GM18520 (cell line): ENCODE results near the gene CTIF.
A peak's percentile ranks its signal among the peaks of the same experiment; 100 is the strongest.

ENCODE experiments used
- ATAC-seq: cut with Tn5 transposase; IDR thresholded peaks from one replicate; pipeline ENCODE4 v1.9.1; 2021; ENCODE audit not compliant: unreplicated experiment

Gene CTIF

DNA sequence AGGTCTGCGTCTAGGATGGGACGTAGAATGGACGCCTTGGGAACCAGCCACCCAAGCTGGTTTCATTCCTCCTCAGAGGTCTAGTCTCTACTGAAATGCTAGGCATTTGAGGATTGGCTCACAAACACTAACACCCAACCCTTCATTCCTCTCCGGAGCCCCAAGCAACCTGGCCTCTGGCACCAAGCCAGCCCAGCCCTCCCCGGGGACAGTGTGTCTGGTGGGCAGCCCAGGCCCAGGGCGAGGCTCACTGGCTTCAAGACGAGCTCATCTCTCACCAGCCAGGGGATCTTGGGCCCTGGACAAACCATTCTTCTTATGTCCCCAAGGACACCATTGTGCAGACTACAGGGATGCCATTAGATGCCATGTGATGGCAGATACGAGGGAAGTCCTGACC, 182.5 kb downstream of the CTIF start:
- ATAC-seq = no peak

DNA sequence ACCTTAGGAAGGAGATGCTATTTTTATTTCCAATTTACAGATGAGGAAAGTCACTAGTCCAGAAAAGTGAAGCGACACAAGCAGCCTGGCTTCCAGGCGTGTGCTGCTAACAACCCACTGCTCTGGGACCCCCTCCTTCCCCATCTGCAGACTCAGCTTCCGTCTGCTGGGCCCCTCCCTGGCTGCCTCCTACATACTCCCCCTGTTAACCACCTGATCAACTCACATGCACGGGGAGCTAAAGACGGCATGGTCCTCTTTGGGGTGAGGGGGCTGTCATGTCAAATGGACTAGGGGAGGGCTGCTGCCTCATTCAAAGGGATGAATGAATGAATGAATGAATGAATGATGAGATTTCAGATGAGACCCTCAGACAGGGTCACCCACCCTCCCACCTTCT, 184.2 kb downstream of the CTIF start:
- ATAC-seq = no peak

DNA sequence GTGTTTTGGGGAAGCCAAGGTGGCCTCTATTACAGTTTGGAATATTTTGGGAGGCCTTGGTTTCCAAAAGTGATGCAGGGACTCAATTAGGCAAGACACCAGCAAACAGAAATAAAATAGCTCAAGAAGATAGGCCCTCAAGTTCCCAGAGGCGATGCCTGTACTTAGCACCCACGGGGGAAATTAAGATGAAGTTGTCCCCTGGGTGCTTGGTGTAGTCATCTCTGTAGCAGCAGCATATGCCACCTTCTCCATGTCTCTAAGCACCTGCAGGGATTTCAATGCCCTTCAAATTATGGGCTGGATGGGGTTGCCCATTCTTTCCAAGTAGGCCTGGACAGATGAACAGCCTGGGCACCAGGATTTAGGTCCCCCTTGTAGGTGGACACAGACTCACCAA, 185.0 kb downstream of the CTIF start:
- ATAC-seq = peak; percentile 41

DNA sequence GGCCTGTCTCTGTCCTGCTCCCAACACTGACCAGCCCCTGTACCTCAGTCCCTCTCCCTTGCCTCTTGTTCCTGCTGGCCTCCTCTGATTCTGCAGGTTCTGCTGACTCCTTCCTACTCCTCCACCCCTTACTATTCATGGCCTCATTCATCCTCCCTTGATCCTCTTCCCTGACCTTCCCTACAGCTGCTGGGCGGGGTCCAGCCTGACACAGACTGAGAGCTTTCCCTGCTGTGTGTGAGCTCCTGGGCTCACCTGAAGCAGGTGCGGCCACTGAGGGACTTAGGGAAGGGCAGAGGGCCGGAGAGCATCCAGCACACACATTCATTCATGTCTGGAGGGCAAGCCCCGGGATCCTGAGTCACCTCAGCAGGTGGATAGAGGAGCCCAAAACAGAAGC, 185.6 kb downstream of the CTIF start:
- ATAC-seq = no peak

DNA sequence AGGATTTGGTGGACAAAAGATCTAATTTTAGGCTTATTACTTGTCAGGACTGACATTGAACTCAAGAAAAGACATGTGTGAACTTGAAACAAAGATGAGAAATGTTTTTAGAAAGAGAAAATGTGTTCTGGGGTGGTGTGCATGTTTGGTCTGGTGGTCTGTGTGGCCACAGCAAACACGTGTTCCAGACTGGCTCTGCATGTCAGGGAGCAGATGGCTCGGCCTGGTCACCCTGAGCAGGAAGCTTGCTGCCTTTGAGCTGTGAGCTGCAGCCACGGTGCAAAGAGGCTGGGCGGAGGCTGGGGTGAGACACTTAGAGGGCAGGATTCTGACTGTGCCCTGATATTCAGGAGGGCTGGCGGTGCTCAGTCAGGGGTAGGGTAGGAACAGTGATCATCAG, 186.1 kb downstream of the CTIF start:
- ATAC-seq = no peak

DNA sequence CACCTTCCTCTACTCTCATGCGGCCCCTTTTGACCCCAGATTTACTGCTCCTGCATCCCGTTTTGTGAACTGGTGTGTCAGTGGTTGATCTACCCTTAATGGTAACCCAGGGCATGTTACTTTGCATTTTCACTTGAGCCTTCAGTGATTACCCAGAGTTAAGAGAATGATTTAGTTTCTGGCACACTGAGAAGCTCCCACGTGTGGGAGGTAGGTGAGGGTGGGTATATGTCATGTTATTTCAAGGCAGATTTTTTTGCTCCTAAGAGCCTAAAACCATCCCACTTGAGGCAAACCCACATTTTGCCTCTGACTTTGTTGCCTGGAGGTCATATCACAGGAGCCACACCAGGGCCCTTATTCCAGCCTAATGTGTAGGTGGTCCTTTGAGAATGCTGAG, 186.7 kb downstream of the CTIF start:
- ATAC-seq = no peak

DNA sequence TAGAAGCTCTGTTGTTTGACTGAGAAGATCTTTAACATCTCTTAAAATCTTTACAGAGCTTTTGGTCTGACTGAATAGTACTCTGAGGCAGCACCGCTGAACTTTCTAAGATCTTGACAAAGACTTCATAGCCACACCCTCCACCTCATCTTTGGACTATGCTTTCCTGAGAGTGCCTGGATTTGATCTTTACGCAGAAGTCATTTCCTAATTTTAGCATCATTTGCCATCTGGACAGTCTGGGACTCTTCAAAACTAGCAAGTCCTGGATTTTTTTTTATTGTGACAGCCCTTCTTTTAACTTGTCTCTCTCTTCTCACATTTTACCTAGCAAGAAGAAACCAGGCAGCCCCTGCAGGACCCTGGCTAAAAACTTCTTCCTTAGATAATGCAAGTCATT, 188.8 kb downstream of the CTIF start:
- no peak for ATAC-seq

DNA sequence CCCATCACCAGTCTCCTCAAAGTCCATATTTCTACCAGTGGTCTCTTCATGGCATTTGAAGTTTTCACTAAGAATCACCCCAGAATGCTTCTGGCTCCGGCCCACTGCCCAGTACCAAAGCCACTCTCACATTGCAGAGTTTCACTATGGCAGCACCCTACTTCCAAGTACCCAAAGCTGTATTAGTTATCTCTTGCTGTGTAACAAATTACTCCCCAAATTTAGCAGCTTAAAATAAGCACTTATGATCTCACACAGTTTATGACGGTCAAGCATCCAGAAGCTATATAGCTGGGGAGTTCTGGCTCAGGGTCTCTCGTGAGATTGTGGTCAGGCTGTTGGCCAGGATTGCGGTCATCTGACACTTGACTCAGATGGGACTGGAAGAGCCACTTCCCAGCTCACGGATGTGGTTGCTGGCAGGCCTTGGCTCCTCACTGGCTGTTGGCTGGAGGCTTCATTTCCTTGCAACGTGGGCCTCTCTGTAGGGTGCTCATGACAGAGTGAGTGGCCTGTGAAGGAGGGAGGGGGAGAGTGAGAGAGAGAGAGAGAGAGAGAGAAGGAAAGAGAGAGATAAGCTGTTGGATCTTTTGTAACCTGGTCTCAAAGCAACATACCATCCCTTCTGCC, 189.5 kb downstream of the CTIF start:
- ATAC-seq = no peak

DNA sequence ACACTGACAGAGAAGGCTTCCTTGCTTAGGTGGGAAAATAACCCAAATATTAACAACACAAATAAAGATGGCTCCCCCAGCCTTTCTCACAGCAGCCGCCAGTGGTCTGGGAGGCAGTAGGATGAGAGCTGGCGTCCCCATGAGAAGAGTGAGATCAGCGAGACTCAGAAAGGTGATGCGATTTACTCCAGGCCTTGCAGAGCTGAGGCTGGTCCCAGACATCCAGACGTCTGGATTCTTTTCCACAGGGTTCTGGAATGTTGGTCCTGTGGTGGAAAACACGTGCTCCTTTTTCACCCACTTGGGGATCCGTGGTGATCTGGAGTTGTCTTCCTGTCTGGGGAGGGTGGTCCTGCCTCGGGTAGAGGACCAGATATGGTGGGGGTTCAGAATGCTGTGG, 190.6 kb downstream of the CTIF start:
- ATAC-seq = no peak

DNA sequence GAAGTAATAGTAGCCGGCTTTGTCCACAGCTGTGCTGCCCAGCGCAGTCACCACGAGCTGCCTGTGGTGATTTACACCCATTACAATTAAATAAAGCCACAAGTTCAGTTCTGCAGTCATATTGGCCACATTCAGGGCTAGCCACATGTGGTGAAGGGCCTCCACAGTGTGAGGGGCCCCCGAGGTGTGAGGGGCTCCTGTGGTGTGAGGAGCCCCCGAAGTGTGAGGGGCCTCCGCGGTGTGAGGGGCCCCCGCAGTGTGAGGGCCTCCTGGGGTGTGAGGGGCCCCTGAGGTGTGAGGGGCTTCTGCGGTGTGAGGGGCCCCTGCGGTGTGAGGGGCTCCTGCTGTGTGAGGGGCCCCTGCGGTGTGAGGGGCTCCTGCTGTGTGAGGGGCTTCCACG, 191.2 kb downstream of the CTIF start:
- no peak for ATAC-seq

DNA sequence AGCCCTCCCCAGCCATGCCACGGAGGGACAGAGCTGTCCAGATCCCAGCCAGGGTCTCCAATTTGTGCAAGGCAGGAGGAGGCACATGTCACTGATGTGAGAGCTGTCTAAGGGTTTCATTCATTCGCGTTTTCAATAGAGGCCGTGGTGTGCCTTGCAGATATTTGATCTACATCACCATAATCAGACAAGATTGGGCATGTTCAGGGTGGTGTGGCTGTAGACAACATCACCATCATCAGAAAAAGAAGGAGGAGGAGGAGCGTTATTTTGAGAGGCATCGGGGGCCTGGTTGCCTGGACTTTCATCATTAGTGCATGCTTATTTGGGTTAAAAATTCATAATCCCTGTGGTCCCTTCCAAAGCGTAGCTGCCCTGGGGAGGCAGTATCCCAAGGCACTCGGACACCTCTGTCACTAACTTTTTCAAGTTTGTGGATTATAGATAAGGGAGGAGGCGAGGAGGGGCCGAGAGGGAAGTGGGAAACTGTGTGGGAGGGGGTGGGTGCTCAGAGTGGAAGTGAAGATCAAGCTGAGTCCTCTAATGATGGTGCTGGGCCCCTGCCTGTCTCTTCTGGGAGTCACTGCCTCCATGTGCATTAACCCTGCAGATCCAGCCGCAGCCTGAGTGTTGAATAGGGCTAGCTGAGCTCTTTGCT, 194.1 kb downstream of the CTIF start:
- no peak for ATAC-seq

DNA sequence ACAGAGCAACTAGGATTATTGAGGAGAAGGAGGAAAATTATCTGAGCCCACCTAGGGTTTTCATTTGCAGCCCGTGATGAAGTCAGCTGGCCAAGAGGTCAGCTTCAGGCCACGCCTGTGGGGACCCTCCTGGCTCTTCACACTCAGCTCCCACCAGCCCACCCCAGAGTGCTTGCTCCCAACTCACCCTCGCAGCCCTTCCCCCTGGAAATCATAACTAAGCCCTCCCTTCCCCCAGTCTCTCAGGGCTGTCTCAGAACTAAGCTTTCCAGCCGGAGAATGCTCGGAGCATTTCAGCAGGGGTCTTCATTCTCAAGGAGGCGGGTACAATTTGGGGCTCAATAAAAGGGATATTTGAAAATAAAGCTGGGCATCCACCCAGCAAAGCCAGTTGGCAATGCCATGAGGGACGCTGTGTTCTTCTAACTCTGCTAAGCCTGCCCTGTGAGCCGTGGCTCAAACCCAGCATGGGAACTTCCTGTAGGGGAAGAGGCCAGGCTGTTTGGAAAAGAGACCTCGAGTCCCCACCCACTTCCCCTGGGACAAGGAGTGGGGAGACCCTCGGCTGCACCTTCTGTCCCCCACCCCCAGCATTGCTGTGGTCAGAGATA, 194.9 kb downstream of the CTIF start:
- no peak for ATAC-seq

DNA sequence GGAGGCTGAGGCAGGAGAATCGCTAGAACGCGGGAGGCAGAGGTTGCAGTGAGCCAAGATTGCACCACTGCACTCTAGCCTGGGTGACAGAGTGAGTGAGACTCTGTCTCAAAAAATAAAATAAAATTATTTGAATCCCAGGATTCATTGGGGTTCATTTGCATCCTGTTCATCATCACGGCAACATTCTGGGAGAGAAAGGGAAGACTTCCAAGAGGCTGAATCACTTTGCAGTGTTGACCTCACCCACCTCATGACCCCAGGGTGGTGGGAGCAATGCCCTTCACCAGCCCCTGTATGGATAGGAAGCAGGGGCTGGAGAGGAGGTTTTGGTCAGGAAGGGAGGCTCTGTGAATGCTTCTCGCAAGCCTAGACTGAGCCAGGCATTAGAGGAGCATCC, 195.6 kb downstream of the CTIF start:
- no peak for ATAC-seq

DNA sequence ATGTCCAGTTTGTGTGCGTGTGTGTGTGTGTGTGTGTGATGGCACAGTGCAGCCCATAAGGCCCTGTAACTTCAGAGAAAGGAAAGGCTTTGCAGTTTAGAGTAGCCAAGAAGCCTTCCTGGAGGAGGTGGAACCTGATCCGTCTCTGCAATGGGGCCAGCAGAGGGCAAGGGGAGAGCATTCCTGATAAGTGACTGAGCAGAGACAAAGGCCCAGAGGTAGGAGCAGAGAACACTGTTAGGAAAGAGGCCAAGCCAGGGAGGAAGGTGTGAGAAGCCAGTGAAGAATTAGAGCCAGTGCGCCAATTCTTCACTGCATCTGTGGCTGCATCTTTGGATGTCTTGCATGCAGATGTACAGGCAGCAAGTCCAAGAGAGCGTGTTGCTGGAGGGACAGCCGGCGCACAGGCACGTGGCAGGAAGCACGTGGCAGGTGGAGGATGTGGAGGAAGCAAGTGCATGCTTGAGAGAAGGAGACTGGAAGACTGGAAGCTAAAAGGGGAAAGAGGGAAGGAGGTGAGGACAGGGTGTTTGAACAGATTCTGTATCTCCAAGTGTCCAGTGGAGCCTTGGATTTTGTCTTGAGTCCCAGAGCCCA, 196.3 kb downstream of the CTIF start:
- ATAC-seq = no peak

DNA sequence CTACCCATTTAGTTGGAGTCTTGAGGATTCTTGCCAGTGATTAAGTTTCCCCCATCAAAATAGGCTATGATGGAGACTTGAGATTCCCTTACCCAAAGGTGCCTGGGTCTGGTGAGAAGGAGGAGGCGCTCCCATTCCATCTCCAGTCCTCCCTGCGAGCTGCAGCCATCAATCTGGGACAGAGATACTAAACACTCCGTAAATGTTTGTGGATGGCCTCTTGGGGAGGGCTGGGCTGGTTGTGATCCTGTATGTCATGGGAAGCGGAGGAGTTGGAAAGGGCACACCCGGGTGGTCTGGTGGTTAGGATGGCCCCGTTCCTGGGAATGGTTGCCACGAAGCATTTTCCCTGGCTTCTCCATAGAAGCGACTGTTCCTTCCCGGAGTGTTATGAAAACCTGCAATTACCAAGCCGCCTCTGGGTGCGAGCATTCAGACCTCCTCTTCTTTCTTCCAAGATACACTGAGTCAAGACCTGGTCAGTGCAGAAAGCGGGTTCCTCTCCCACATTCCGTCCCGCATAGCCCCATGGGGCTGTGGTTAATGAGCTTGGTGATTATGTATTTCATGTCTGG, 196.9 kb downstream of the CTIF start:
- ATAC-seq = no peak

DNA sequence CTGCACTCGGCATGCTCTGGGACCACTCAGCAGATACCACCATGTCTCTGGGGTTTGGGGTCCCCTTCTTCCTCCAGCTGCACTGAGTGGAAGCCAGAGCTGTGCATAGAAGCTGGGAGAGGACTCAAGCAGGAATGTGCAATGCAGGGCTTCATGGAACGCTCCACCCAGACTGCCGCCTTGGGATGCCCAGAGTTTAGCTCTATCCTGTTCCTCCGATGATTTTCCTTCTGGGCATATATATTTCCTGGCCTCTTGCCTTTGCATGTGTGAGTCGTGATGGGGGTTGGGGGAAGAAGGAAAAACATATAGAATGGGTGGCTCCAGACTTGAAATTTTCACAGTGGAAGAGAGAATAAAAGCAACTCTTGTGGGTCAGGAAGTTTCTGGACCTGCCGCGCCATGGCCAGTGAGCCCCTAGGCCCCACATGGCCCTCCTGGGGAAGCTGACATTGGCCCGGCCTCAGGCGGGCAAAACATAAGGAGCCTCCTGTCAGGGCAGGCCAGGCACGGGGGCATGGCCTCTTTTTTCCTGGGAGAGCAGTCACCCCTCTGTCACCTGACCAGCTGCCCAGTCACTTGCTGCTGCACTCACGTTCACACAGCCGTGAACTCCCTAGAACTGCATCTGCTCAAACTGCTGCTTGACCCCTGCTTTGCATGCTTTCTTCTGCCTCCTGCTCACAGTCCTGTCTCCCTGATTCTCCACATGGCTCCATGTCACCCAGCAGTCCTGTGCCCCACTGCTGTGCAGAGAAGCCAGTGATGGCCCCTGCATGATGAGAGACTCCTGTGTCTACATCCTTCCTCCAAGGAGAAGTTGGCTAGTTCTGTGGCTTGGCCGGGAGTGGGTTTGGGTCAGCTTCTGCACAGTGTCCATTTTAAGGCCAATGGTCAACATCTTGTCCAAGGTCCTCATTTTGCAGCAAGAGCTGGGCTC, 197.8 kb downstream of the CTIF start:
- ATAC-seq = no peak

DNA sequence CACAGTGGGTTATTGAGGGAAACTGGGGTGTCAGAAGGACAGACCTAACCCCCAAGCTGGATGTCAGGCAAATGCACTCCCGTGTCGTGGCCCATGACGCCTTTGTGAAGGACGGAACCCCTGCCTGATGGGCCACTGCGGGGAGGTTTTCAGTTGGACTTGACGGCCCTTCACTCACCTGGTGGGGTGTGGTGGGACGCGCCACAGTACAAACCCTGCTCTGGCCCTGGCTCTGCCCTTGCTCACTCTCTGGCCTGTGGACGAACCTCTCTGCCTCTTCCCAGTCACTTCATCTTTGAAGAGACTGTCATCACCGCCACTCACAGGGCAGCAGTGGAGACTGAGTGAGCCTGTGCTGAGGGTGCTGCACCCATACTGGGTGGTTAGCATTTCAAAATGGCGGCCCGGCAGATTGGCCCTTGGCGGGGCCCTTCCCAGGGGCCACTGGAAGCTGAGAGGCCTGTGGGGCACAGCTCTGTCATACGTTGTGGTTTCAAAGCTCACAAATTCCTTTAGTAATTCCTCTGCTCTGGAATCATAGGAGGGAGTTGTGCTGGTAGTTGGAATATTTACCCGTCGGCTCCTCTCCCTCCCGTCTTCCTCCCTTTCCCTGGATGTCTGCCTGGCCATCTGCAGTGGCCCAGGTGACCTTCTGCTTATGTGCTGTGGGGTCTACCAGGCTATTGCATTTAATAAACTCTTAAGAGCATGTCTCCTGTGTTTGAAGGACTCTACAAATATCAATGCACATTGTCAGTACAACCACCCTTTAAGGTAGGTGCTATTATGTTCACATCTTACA, 200.6 kb downstream of the CTIF start:
- ATAC-seq = no peak

DNA sequence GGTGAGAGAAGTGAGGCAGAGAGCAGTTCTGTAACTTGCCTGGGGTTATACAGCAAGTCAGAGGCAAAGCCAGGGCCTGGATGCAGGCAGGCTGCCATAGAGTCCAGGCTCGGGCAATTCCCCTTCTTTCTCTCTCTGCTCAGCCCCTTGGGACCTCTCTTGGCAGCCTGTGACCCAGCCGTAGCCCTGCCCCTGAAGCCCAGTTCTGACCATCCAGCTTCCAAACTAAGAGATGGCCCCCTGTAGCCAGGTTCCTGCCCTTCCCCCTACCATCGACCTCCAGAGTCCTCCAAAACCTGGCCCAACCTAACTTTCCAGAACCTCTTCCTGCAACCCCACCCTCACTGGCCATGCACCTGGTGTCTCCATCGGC, 201.2 kb downstream of the CTIF start:
- ATAC-seq = no peak

DNA sequence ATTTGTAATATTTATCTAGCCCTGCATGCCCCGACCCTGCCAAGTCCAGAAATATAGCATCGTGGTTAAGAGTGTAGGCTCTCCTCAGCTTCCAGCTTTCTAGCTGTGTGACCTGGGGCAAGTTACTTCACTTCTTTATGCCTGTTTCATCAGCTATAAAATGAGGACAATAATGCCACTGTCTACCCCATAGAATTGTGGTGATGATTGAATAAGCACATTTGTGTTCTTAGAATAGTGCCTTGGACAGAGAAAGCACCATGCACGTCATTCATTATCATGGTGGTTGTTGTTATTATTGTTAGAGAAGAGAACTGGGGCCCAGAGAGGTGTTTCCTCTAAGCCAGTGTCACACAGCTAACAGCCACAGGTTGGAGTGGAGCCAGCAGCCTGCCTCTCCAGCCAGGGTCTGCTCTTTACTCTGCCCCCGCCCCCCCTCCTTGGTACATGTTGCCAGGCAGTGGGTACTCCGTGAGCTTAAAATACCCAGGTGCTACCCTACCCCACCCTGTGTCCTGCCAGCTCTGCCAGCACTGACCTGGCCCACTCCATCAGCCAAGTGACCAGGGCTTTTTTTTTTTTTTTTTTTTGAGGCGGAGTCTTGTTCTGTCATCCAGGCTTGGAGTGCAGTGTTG, 202.1 kb downstream of the CTIF start:
- ATAC-seq = no peak

DNA sequence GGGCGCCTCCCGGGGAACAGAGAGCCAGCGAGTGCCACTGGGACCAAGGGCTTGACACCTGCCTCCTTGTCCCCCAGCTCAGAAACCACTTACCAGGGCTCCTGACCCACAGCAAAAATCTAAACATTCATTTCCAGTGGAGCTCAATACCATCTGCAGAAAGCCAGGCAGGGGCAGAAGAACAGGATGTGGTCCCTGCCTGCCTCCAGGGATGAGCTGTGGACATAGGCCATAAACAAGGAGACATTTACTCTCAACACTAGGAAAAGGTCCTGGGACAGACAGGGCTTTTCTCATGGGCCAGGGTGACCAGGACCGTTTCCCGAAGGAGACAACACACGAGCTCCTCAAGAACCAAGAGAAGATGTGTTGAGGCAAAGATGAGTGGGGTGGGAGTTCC, 203.0 kb downstream of the CTIF start:
- ATAC-seq = no peak
